Measurements from ENCODE around the gene STOX1. TPM values are rescaled to one million over a fixed set of nuclear protein-coding genes. Genes with fewer than 3 reads are reported as not detected.

The STOX1 gene
- total and polyA plus RNA-seq, 12 donors = 2.2 to 16.5 (median 9.5) TPM

DNA sequence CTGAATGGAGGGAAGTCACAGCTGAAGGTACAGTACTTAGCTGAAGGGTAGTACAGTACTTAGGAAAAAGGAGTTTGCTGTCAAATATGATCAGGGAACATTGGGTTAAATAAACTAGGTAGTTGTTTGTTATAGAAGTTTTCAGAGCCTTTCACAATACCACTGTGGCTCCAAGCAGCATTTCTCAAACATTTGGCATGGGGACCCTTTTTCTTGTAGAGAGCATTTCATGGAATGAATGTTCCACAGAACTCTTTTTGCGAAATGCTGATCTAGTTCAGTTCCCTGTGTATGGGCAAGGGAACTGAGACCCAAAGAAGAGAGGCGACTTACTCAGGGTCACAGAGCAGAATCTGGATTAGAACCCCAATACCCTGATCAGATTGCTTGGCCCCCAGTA, 42.3 kb downstream of the STOX1 start:
- Histone ChIP-seq H3K36me3 (replicated peaks in 1 of 2) (no peaks in the 10 kb centered on the region), H3K27ac (no peak overlapping the region), H3K4me1 (replicated peaks in 1 of 2) (peaks cover 0 to 14% of the 10 kb centered on the region in 2 donors), H3K27me3 (no peaks in the 10 kb centered on the region), H3K9me3 (replicated peaks in 1 of 3) (no peaks in the 10 kb centered on the region), H3K4me3 (no peak overlapping the region)
- TF ChIP-seq POLR2A (IDR thresholded peaks at IDR 0.05) = no peak
- TF ChIP-seq, protein P1, sequence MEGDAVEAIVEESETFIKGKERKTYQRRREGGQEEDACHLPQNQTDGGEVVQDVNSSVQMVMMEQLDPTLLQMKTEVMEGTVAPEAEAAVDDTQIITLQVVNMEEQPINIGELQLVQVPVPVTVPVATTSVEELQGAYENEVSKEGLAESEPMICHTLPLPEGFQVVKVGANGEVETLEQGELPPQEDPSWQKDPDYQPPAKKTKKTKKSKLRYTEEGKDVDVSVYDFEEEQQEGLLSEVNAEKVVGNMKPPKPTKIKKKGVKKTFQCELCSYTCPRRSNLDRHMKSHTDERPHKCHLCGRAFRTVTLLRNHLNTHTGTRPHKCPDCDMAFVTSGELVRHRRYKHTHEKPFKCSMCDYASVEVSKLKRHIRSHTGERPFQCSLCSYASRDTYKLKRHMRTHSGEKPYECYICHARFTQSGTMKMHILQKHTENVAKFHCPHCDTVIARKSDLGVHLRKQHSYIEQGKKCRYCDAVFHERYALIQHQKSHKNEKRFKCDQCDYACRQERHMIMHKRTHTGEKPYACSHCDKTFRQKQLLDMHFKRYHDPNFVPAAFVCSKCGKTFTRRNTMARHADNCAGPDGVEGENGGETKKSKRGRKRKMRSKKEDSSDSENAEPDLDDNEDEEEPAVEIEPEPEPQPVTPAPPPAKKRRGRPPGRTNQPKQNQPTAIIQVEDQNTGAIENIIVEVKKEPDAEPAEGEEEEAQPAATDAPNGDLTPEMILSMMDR (IDR thresholded peaks at IDR 0.05) = no peak
- intact Hi-C loops (cut with DNase I) = no loop called here
- WGBS, 4 donors = 67 to 74% (median 69%) methylated on average over 2 of the region's 2 CpGs
- no peak for DNase-seq

GRCh38 chr10:68870061-68870460, 42.7 kb downstream of the STOX1 start:
- no peaks in the 10 kb centered on the region for H3K27me3 ChIP-seq
- H3K4me1 ChIP-seq (replicated peaks in 1 of 2) = peaks cover 0 to 14% of the 10 kb centered on the region in 2 donors
- DNase-seq = no peak
- no peak overlapping the region for H3K4me3 ChIP-seq
- H3K9me3 ChIP-seq (replicated peaks in 1 of 3) = no peaks in the 10 kb centered on the region
- intact Hi-C loops (cut with DNase I) = no loop called here
- WGBS, 4 donors = 78 to 98% (median 90%) methylated on average over 2 of the region's 2 CpGs
- no peaks in the 10 kb centered on the region for H3K36me3 ChIP-seq (replicated peaks in 1 of 2)
- no peak for TF ChIP-seq POLR2A (IDR thresholded peaks at IDR 0.05)
- TF ChIP-seq, protein P1 (IDR thresholded peaks at IDR 0.05) = no peak
- H3K27ac ChIP-seq = no peak overlapping the region

DNA sequence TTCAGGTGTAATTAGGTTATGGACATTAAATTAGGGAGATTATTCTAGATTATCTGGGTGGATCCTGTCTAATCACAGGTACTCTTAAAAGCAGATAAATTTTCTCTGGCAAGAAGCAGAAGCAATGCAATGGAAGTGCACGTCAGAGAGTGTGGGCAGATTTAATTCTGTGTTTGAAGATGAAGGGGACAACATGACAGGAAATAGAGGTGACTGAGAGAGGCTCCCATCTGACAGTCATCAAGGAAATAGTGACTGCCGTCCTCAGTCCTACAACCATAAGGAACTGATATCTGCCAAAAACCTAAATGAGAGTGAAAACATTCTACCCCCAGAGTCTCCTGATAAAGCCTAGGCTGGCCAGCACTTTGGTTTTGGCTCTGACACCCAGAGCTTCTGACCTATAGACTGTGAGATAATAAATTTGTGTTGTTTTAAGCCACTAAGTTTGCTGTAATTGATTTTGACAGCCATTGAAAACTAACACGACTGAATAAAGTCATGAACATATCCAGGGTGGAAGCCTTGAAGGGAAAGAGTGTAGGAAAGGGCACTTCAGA, 43.3 kb downstream of the STOX1 start:
- DNase-seq = no peak
- 51 to 61% (median 60%) methylated on average over 3 of the region's 3 CpGs for whole genome bisulfite sequencing, 4 donors
- Histone ChIP-seq H3K27me3 (no peaks in the 10 kb centered on the region), H3K27ac (peak overlapping the region in 2 of 5 donors; percentile 56 to 71), H3K9me3 (replicated peaks in 1 of 3) (no peaks in the 10 kb centered on the region), H3K36me3 (replicated peaks in 1 of 2) (no peaks in the 10 kb centered on the region), H3K4me1 (replicated peaks in 1 of 2) (peaks cover 0 to 14% of the 10 kb centered on the region in 2 donors), H3K4me3 (no peak overlapping the region)
- no peak for TF ChIP-seq POLR2A (IDR thresholded peaks at IDR 0.05)
- TF ChIP-seq, protein P1 (IDR thresholded peaks at IDR 0.05) = no peak
- intact Hi-C loops (cut with DNase I) = no loop called here

DNA sequence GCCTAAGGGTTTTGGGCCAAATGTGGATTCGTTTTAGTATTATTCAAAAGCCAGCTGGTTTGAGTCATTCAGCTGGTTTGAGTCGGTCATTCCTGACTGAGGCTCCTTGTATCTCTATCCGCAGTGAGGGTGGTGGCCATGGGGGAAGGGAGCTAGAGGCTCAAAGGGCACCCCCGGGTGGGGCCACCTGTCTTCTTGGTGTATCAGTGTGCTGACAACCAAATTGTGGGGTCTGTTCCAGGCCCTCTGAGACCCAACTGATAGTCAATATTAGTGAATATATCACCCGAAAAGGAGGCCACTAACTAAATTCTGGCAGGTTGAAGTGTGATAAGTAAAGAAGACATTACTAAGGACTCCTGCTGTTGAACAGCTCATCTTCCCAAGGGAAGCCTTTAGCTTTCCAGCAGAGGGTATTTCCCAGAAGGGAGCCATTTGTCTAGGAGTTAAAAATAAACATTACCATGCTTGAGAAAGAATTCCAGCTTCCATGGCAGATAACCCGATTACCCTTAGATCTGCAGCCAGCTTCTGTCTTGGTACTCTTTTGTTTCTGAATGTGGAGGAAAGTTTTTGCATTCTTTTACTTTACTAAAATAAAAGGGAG, 43.9 kb downstream of the STOX1 start:
- H3K36me3 ChIP-seq (replicated peaks in 1 of 2) = no peaks in the 10 kb centered on the region
- TF ChIP-seq, protein P1 (IDR thresholded peaks at IDR 0.05) = no peak
- no peak for TF ChIP-seq POLR2A (IDR thresholded peaks at IDR 0.05)
- peak in 3 of 7 donors; percentile 11 to 30 (median 26) for DNase-seq
- H3K9me3 ChIP-seq (replicated peaks in 1 of 3) = no peaks in the 10 kb centered on the region
- 42 to 56% (median 56%) methylated on average over 6 of the region's 6 CpGs for WGBS, 4 donors
- H3K27me3 ChIP-seq = no peaks in the 10 kb centered on the region
- peak overlapping the region in 3 of 5 donors; percentile 32 to 71 (median 56) for H3K27ac ChIP-seq
- peak overlapping the region in 1 of 4 donors; percentile 7 for H3K4me3 ChIP-seq
- peaks cover 0 to 14% of the 10 kb centered on the region in 2 donors for H3K4me1 ChIP-seq (replicated peaks in 1 of 2)
- intact Hi-C loops (cut with DNase I) = no loop called here
